Thyroid gland (tissue), 4 donors: ENCODE results near the gene TLE4. TPM values are rescaled to one million over a fixed set of nuclear protein-coding genes. Genes with fewer than 3 reads are reported as not detected.

Experiments
- DNase-seq, 2 donors: peaks; one replicate each; pipeline ENCODE4 v3.0.0-alpha.2; 2019
- H3K27ac ChIP-seq, 3 donors: fragments of 200-600 bp; sonication (generic); 1 replicate in 2 of 3; 2 replicates in 1 of 3; pipeline ENCODE4 v1.5.1; 2016 to 2019; ENCODE audit warnings: mild to moderate bottlenecking in 1 of 3, moderate library complexity in 1 of 3
- H3K27me3 ChIP-seq: fragments of 200-600 bp; sonication (generic); one replicate; pipeline ENCODE4 v1.5.1; 2019
- H3K36me3 ChIP-seq, 2 donors: fragments of 200-600 bp; sonication (generic); one replicate each; pipeline ENCODE4 v1.5.1; 2016 to 2019
- H3K4me1 ChIP-seq, 2 donors: fragments of 200-600 bp; sonication (generic); one replicate each; pipeline ENCODE4 v1.5.1; 2017 to 2019
- H3K4me3 ChIP-seq, 3 donors: fragments of 200-600 bp; sonication (generic); replicated peaks in 1 of 3; 1 replicate in 2 of 3; 2 replicates in 1 of 3; pipeline ENCODE4 v1.5.1; 2016; ENCODE audit warnings: mild to moderate bottlenecking in 1 of 3
- H3K9me3 ChIP-seq: fragments of 200-600 bp; sonication (generic); one replicate; pipeline ENCODE4 v1.5.1; 2017
- CTCF ChIP-seq, 6 experiments: fragments of 200-600 bp in 3 of 6; fragments of 450-650 bp in 3 of 6; sonication (generic) in 3 of 6; IDR thresholded peaks; one replicate each; pipeline ENCODE4 v1.5.1; 2016 to 2019; ENCODE audit warnings: antibody characterized with exemption in 6 of 6, mild to moderate bottlenecking in 2 of 6, inconsistent platforms in 1 of 6, moderate library complexity in 1 of 6
- POLR2A ChIP-seq, 2 donors: fragments of 450-650 bp; IDR thresholded peaks; one replicate each; pipeline ENCODE4 v1.6.1; 2017; ENCODE audit warnings: antibody characterized with exemption in 2 of 2, mild to moderate bottlenecking in 2 of 2, moderate library complexity in 1 of 2
- WGBS, 2 donors: methylation state at CpG; one replicate each; pipeline ENCODE4 v1.1.5; 2017; 5-methylcytosine and 5-hydroxymethylcytosine counted together
- intact Hi-C: fragments of 100-400 bp; cut with DNase I; formaldehyde crosslinking; loops from one replicate; pipeline ENCODE4 v1.15.1; 2023
- total RNA-seq, 4 donors: library from RNA; depleted of rRNA; stranded (reverse); fragments of >200 nt; gene quantifications; one replicate each; pipeline ENCODE4 v1.2.3, GENCODE V29; 2016

Gene TLE4
- total RNA-seq, 4 donors from 2014 or later = 40.3 to 64.2 (median 52.8) TPM

DNA sequence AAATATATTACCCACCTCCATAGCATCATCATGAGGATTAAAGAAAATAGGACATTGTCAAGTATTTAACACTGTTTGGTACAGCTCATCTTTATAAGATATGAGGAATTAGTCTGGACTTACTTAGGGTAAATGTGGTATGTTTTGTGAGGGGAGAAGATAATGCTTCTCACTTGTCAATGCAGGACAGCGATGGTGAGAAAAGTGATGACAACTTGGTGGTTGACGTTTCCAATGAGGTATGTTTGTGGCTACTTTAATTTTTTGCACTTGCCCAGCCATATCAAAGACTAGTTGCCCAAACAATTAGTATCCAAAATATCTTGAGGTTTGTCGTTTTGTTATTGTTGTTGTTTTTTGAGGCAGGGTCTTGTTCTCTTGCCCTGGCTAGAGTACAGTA, 133.9 kb downstream of the TLE4 start:
- intact Hi-C loops = no loop called here
- TF ChIP-seq POLR2A (IDR thresholded peaks at IDR 0.05) (no peak), CTCF (IDR thresholded peaks at IDR 0.05) (no peak)
- DNase-seq = no peak
- Histone ChIP-seq H3K27me3 (no peaks in the 10 kb centered on the region), H3K27ac (no peak overlapping the region), H3K9me3 (no peaks in the 10 kb centered on the region), H3K36me3 (peaks cover 0 to 10% of the 10 kb centered on the region in 2 donors), H3K4me1 (no peaks in the 10 kb centered on the region), H3K4me3 (no peak overlapping the region)
- 93 to 99% methylated on average over 3 of the region's 3 CpGs for WGBS, 2 donors

- intact Hi-C loops = no loop called here
Observed at GRCh38 chr9:79706512-79706911, 134.7 kb downstream of the TLE4 start.

GRCh38 chr9:79707589-79707988, 135.8 kb downstream of the TLE4 start:
- intact Hi-C loops = no loop called here
- H3K4me1 ChIP-seq = no peaks in the 10 kb centered on the region
- H3K36me3 ChIP-seq = peaks cover 0 to 10% of the 10 kb centered on the region in 2 donors
- no peak overlapping the region for H3K4me3 ChIP-seq
- 96 to 98% methylated on average over 2 of the region's 2 CpGs for WGBS, 2 donors
- DNase-seq = no peak
- TF ChIP-seq CTCF (IDR thresholded peaks at IDR 0.05) (no peak), POLR2A (IDR thresholded peaks at IDR 0.05) (no peak)
- no peaks in the 10 kb centered on the region for H3K9me3 ChIP-seq
- H3K27ac ChIP-seq = no peak overlapping the region
- no peaks in the 10 kb centered on the region for H3K27me3 ChIP-seq

More at GRCh38 chr9:79706512-79706911, 134.7 kb downstream of the TLE4 start:
- no peak for TF ChIP-seq POLR2A (IDR thresholded peaks at IDR 0.05)
- no peak for TF ChIP-seq CTCF (IDR thresholded peaks at IDR 0.05)
- Histone ChIP-seq H3K9me3 (no peaks in the 10 kb centered on the region), H3K4me1 (no peaks in the 10 kb centered on the region), H3K36me3 (peaks cover 0 to 10% of the 10 kb centered on the region in 2 donors), H3K27me3 (no peaks in the 10 kb centered on the region), H3K4me3 (no peak overlapping the region), H3K27ac (no peak overlapping the region)
- no peak for DNase-seq
- 89 to 90% methylated on average over 5 of the region's 5 CpGs for WGBS, 2 donors

DNA sequence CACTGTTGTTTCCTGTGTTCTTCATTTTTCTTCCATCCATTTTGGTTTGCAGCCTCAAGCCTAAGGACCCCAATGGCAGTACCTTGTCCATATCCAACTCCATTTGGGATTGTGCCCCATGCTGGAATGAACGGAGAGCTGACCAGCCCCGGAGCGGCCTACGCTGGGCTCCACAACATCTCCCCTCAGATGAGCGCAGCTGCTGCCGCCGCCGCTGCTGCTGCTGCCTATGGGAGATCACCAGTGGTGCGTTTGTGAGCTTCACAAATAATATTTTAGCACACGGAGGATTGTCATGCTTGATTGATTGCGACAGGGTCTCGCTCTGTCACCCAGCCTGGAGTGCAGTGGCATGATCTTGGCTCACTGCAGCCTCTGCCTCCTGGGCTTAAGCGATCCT, 136.8 kb downstream of the TLE4 start:
- intact Hi-C loops = no loop called here
- H3K4me1 ChIP-seq = no peaks in the 10 kb centered on the region
- 93 to 95% methylated on average over 13 of the region's 13 CpGs for WGBS, 2 donors
- H3K27ac ChIP-seq = no peak overlapping the region
- H3K36me3 ChIP-seq = peaks cover 0 to 10% of the 10 kb centered on the region in 2 donors
- no peaks in the 10 kb centered on the region for H3K27me3 ChIP-seq
- H3K4me3 ChIP-seq = no peak overlapping the region
- no peaks in the 10 kb centered on the region for H3K9me3 ChIP-seq
- no peak for TF ChIP-seq POLR2A (IDR thresholded peaks at IDR 0.05)
- no peak for TF ChIP-seq CTCF (IDR thresholded peaks at IDR 0.05)
- DNase-seq = no peak

- Histone ChIP-seq H3K4me1 (no peaks in the 10 kb centered on the region), H3K4me3 (no peak overlapping the region), H3K36me3 (peaks cover 0 to 10% of the 10 kb centered on the region in 2 donors), H3K9me3 (no peaks in the 10 kb centered on the region), H3K27ac (no peak overlapping the region), H3K27me3 (no peaks in the 10 kb centered on the region)
- intact Hi-C loops = no loop called here
- no peak for TF ChIP-seq POLR2A (IDR thresholded peaks at IDR 0.05)
- no peak for TF ChIP-seq CTCF (IDR thresholded peaks at IDR 0.05)
- DNase-seq = no peak
- whole genome bisulfite sequencing, 2 donors = 94 to 95% methylated on average over 7 of the region's 7 CpGs
Observed at GRCh38 chr9:79709743-79710674, 138.2 kb downstream of the TLE4 start.
